ENCODE data around the gene ECE2.
A peak's percentile ranks its signal among the peaks of the same experiment; 100 is the strongest.

The ECE2 gene

GRCh38 chr3:184275961-184276910, at the start of gene ECE2:
Gene ECE2 (plus strand): TSS chr3:184276022. CDS start chr3:184276154, 132 bp downstream.
- DNase-seq (ENCODE audit: low read depth) = no peak

GRCh38 chr3:184227481-184227935, 48.3 kb upstream of the ECE2 start:
- DNase-seq (ENCODE audit: low read depth) = peak; percentile 25

GRCh38 chr3:184228376-184229137, 47.3 kb upstream of the ECE2 start:
- no peak for DNase-seq (ENCODE audit: low read depth)

- peak; percentile 49 for DNase-seq (ENCODE audit: low read depth)
Observed at GRCh38 chr3:184229394-184230080, 46.3 kb upstream of the ECE2 start, which contains the start of gene VWA5B2. Gene VWA5B2 (plus strand): TSS chr3:184229585. CDS start chr3:184230529, 944 bp downstream.

- no peak for DNase-seq (ENCODE audit: low read depth)
Observed at GRCh38 chr3:184230081-184230602, 45.7 kb upstream of the ECE2 start.

GRCh38 chr3:184230603-184231528, 45.0 kb upstream of the ECE2 start:
- no peak for DNase-seq (ENCODE audit: low read depth)

GRCh38 chr3:184231671-184232070, 44.2 kb upstream of the ECE2 start:
- no peak for DNase-seq (ENCODE audit: low read depth)

- no peak for DNase-seq (ENCODE audit: low read depth)
Observed at GRCh38 chr3:184233127-184233843, 42.5 kb upstream of the ECE2 start.

GRCh38 chr3:184234224-184234623, 41.6 kb upstream of the ECE2 start:
- no peak for DNase-seq (ENCODE audit: low read depth)

- no peak for DNase-seq (ENCODE audit: low read depth)
Observed at GRCh38 chr3:184234671-184235380, 41.0 kb upstream of the ECE2 start.

GRCh38 chr3:184235381-184236032, 40.3 kb upstream of the ECE2 start:
- no peak for DNase-seq (ENCODE audit: low read depth)

- DNase-seq (ENCODE audit: low read depth) = no peak
Observed at GRCh38 chr3:184236033-184236410, 39.8 kb upstream of the ECE2 start.

- DNase-seq (ENCODE audit: low read depth) = no peak
Observed at GRCh38 chr3:184236636-184237035, 39.2 kb upstream of the ECE2 start.

- no peak for DNase-seq (ENCODE audit: low read depth)
Observed at GRCh38 chr3:184237211-184237610, 38.6 kb upstream of the ECE2 start.

GRCh38 chr3:184237807-184238206, 38.0 kb upstream of the ECE2 start:
- no peak for DNase-seq (ENCODE audit: low read depth)

GRCh38 chr3:184238246-184238818, 37.5 kb upstream of the ECE2 start:
- DNase-seq (ENCODE audit: low read depth) = no peak

- DNase-seq (ENCODE audit: low read depth) = no peak
Observed at GRCh38 chr3:184239221-184239620, 36.6 kb upstream of the ECE2 start.

- DNase-seq (ENCODE audit: low read depth) = no peak
Observed at GRCh38 chr3:184239708-184240107, 36.1 kb upstream of the ECE2 start.
